Testis (tissue), 2 donors: ENCODE results near the gene ASCL3.

ENCODE experiments used
- CTCF ChIP-seq, 3 experiments: fragments of 450-650 bp in 2 of 3; fragments of 200-600 bp in 1 of 3; sonication (generic) in 1 of 3; IDR thresholded peaks; one replicate each; pipeline ENCODE4 v1.5.1; 2016 to 2019; ENCODE audit warnings: antibody characterized with exemption in 3 of 3, mild to moderate bottlenecking in 2 of 3, moderate library complexity in 1 of 3
- POLR2A ChIP-seq: fragments of 450-650 bp; IDR thresholded peaks from one replicate; pipeline ENCODE4 v1.6.1; 2017; ENCODE audit warnings: antibody characterized with exemption, mild to moderate bottlenecking, moderate library complexity

DNA sequence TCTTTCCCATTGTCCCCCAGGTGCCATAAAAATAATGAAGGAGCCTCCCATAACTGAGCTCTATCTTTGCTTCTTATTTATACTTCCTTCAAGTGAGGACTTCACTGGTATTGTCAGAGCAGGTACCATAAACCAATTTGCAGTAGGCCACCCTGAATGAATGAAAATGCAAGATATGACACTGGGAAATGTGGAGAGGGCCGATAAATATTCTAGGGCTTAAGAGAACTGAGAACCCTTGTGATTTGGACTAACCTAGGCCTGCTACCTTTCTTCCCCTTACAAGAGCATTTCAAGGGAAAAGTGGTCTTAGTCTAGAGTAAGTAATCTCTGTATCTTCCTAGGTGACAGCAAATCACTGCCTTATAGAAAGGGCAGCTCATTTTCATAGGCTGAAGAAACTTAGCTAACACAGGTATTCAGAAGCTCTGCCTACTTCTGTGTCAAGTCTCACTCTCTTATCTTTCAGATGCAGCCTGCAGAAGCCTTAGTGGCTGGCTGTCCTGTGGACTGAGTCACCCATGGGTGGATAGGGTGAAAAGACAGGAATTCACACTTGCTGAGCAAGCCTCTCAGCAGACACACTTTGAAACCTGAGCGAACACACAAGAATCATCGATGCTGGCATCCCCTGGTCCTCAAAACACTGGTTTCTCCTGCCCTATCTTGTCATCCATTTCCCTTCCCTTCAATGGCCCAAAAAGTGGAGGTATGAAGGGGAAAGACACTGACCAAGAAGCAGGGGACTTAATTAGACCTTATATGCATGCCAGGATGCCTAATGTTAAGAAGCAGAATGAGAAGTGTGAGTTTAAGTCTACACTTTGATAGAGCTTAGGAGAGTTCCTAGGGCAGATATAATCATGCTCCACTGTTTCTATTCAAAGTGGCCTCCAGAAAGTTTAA, 45.8 kb upstream of the ASCL3 start:
- no peak for TF ChIP-seq CTCF (IDR thresholded peaks at IDR 0.05)
- no peak for TF ChIP-seq POLR2A
